Cerebellar nuclear complex (tissue), 1 donor: ENCODE data around the gene SMARCB1.

Experiments
- DNase-seq, 2 experiments: peaks; one replicate each; lab custom pipeline; 2025; lab: John Stamatoyannopoulos, UW

Gene SMARCB1

GRCh38 chr22:23803001-23803819 lies 16.4 kb downstream of the SMARCB1 start:
- DNase-seq, result peak; percentile 95 to 97

GRCh38 chr22:23804781-23805291 lies 18.1 kb downstream of the SMARCB1 start:
- DNase-seq, result no peak

- DNase-seq, result no peak
Measured at GRCh38 chr22:23806837-23807236, 20.1 kb downstream of the SMARCB1 start.

- no peak for DNase-seq
Measured at GRCh38 chr22:23812378-23812777, 25.6 kb downstream of the SMARCB1 start.

GRCh38 chr22:23815541-23816155 lies 28.9 kb downstream of the SMARCB1 start:
- DNase-seq, result no peak

GRCh38 chr22:23816156-23816976 lies 29.6 kb downstream of the SMARCB1 start:
- peak; percentile 77 to 95 for DNase-seq

- DNase-seq, result no peak
Measured at GRCh38 chr22:23817146-23817545, 30.4 kb downstream of the SMARCB1 start.

- no peak for DNase-seq
Measured at GRCh38 chr22:23818541-23818940, 31.8 kb downstream of the SMARCB1 start.

- no peak for DNase-seq
Measured at GRCh38 chr22:23820748-23821211, 34.0 kb downstream of the SMARCB1 start.

- DNase-seq, result peak; percentile 83 to 96
Measured at GRCh38 chr22:23822101-23822671, 35.4 kb downstream of the SMARCB1 start.

- DNase-seq, result peak in 1 of 2 experiments; percentile 57
Measured at GRCh38 chr22:23823331-23823791, 36.6 kb downstream of the SMARCB1 start.

GRCh38 chr22:23824476-23825245 lies 37.9 kb downstream of the SMARCB1 start:
- DNase-seq, result no peak

GRCh38 chr22:23825246-23825905 lies 38.6 kb downstream of the SMARCB1 start:
- DNase-seq, result no peak

- DNase-seq, result no peak
Measured at GRCh38 chr22:23826510-23827350, 40.0 kb downstream of the SMARCB1 start.

- no peak for DNase-seq
Measured at GRCh38 chr22:23827351-23827995, 40.7 kb downstream of the SMARCB1 start.

- DNase-seq, result peak in 1 of 2 experiments; percentile 26
Measured at GRCh38 chr22:23828800-23829680, 42.3 kb downstream of the SMARCB1 start.

GRCh38 chr22:23829845-23830372 lies 43.1 kb downstream of the SMARCB1 start:
- no peak for DNase-seq

GRCh38 chr22:23831261-23831660 lies 44.5 kb downstream of the SMARCB1 start:
- DNase-seq, result no peak
